Measurements from ENCODE around the gene LRMDA.

- TF ChIP-seq CTCF (IDR thresholded peaks at IDR 0.05 in 2 of 3, conservative IDR thresholded peaks at IDR 0.05 in 1 of 3; ENCODE audit: control insufficient read depth in 2 of 3, extremely low read depth in 1 of 3, insufficient read depth in 1 of 3, low read depth in 3 of 3, low read length in 3 of 3), result no peak
- TF ChIP-seq REST (IDR thresholded peaks at IDR 0.05; ENCODE audit: low read depth, low read length), result no peak
- TF ChIP-seq HCFC1 (IDR thresholded peaks at IDR 0.05; ENCODE audit: low read length), result no peak
- no peak for TF ChIP-seq EZH2 (IDR thresholded peaks at IDR 0.05; ENCODE audit: borderline replicate concordance, control insufficient read depth, low read depth, low read length)
- no peak for TF ChIP-seq RAD21 (IDR thresholded peaks at IDR 0.05; ENCODE audit: insufficient read depth, low read depth, low read length)
- no peak for TF ChIP-seq YY1 (IDR thresholded peaks at IDR 0.05; ENCODE audit: low read depth, low read length)
- TF ChIP-seq EP300 (IDR thresholded peaks at IDR 0.05; ENCODE audit: borderline replicate concordance in 1 of 2, control insufficient read depth in 1 of 2, low read depth in 2 of 2, low read length in 2 of 2), result no peak
- no peak for TF ChIP-seq POLR2AphosphoS5 (IDR thresholded peaks at IDR 0.05; ENCODE audit: low read length)
Observed at GRCh38 chr10:75694790-75695189, 263.4 kb downstream of the LRMDA start.

Data from GM12878 (cell line).